PC-3 (cell line): ENCODE data around the gene TMEM126B. TPM values are rescaled to one million over a fixed set of nuclear protein-coding genes. Genes with fewer than 3 reads are reported as not detected.
A peak's percentile ranks its signal among the peaks of the same experiment; 100 is the strongest.

ENCODE experiments used
- ATAC-seq: fragments of 200-7000 bp; cut with Tn5 transposase; 2 replicates; pipeline ENCODE4 v1.9.1; 2020; ENCODE audit warnings: mild to moderate bottlenecking, moderate library complexity
- BruUV-seq: library from RNA; stranded (reverse); fragments of 400-500 nt; replicated peaks from 2 replicates; lab custom pipeline; 2021; lab: Mats Ljungman, UMichigan
- CTCF ChIA-PET: fragments of 300-600 bp; sonication (Branson Sonifier 250); formaldehyde crosslinking; loops from one replicate; lab custom pipeline; 2022; ENCODE audit warnings: antibody characterized with exemption; lab: Charles Lee
- POLR2A ChIA-PET: fragments of 300-600 bp; sonication (Branson Sonifier 250); formaldehyde crosslinking; loops from one replicate; lab custom pipeline; 2022; ENCODE audit warnings: antibody characterized with exemption; ENCODE audit not compliant: unreplicated experiment; lab: Charles Lee
- DNase-seq: peaks from one replicate; pipeline ENCODE4 v3.0.0-alpha.2; 2015
- H2AFZ ChIP-seq: fragments of 300-600 bp; sonication (generic); 2 replicates; pipeline ENCODE4 v1.6.0; 2016; ENCODE audit warnings: antibody characterized with exemption, low read length
- H3F3A ChIP-seq: fragments of 300-600 bp; sonication (generic); one replicate; pipeline ENCODE4 v1.6.0; 2017; ENCODE audit warnings: antibody characterized with exemption, low read length, control low read depth, mild to moderate bottlenecking; ENCODE audit not compliant: unreplicated experiment
- H3K27ac ChIP-seq: fragments of 300-600 bp; sonication (generic); 2 replicates; pipeline ENCODE4 v1.5.1; 2016; ENCODE audit warnings: mild to moderate bottlenecking, low read length
- H3K27me3 ChIP-seq: fragments of 300-600 bp; sonication (generic); 2 replicates; pipeline ENCODE4 v1.6.1; 2016; ENCODE audit warnings: low read length, mixed read lengths
- H3K36me3 ChIP-seq: fragments of 300-600 bp; sonication (generic); 2 replicates; pipeline ENCODE4 v1.6.1; 2016; ENCODE audit warnings: low read depth, mixed run types, low read length, mixed read lengths
- H3K4me1 ChIP-seq: fragments of 300-600 bp; sonication (generic); 2 replicates; pipeline ENCODE4 v1.5.1; 2016; ENCODE audit warnings: low read length; ENCODE audit not compliant: insufficient read depth
- H3K4me2 ChIP-seq: fragments of 300-600 bp; sonication (generic); 2 replicates; pipeline ENCODE4 v1.6.0; 2016; ENCODE audit warnings: low read length
- H3K4me3 ChIP-seq: fragments of 300-600 bp; sonication (generic); 2 replicates; pipeline ENCODE4 v1.5.1; 2016; ENCODE audit warnings: mild to moderate bottlenecking, low read length, mixed read lengths
- H3K79me2 ChIP-seq: fragments of 300-600 bp; sonication (generic); 2 replicates; pipeline ENCODE4 v1.6.1; 2017; ENCODE audit warnings: low read length, mixed read lengths
- H3K9ac ChIP-seq: fragments of 300-600 bp; sonication (generic); 2 replicates; pipeline ENCODE4 v1.6.0; 2016; ENCODE audit warnings: mild to moderate bottlenecking, low read length
- H3K9me2 ChIP-seq: fragments of 300-600 bp; sonication (generic); replicated peaks from 2 replicates; pipeline ENCODE4 v1.6.1; 2016; ENCODE audit warnings: mixed run types, low read length, mixed read lengths
- H3K9me3 ChIP-seq: fragments of 300-600 bp; sonication (generic); 2 replicates; pipeline ENCODE4 v1.6.1; 2016; ENCODE audit warnings: low read length, mixed read lengths
- H4K20me1 ChIP-seq: fragments of 300-600 bp; sonication (generic); 2 replicates; pipeline ENCODE4 v1.6.1; 2016; ENCODE audit warnings: low read length, mixed read lengths
- EZH2 ChIP-seq: fragments of 300-600 bp; sonication (generic); IDR thresholded peaks from one replicate; pipeline ENCODE4 v1.6.1; 2017; ENCODE audit warnings: antibody characterized with exemption, mild to moderate bottlenecking, low read length; ENCODE audit not compliant: unreplicated experiment
- EZH2phosphoT487 ChIP-seq: fragments of 300-600 bp; sonication (generic); IDR thresholded peaks from 2 replicates; pipeline ENCODE4 v1.6.1; 2018; ENCODE audit warnings: mild to moderate bottlenecking, antibody characterized with exemption, low read length, borderline replicate concordance
- intact Hi-C: fragments of 100-400 bp; cut with micrococcal nuclease; formaldehyde crosslinking; loops from 2 replicates; pipeline ENCODE4 v1.9.0; 2023
- total RNA-seq: library from RNA; depleted of rRNA; stranded (reverse); fragments of >200 nt; gene quantifications from 2 replicates; pipeline ENCODE4 v1.2.3, GENCODE V29; 2014
- TF ChIP-seq, protein P1 (sequence below): fragments of 300-600 bp; sonication (generic); conservative IDR thresholded peaks from 2 replicates; pipeline ENCODE4 v1.5.1; 2017; ENCODE audit warnings: antibody characterized with exemption, low read depth, mild to moderate bottlenecking, low read length

The TMEM126B gene
- total RNA-seq, 1 experiment from 2014 or later = 79.5 TPM

- POLR2A ChIA-PET = no interaction called here
- H3K9ac ChIP-seq = no peak overlapping the region
- H3K27me3 ChIP-seq = no peaks in the 10 kb centered on the region
- no peaks in the 10 kb centered on the region for H3K9me3 ChIP-seq
- no peaks in the 10 kb centered on the region for H3F3A ChIP-seq
- CTCF ChIA-PET = interaction anchor here (1.3 kb wide), 1 partner anchor 1031 kb away, joined by 5 read pairs; no protein-coding TSS in a partner anchor
- TF ChIP-seq EZH2 (no peak), EZH2phosphoT487 (no peak)
- TF ChIP-seq, protein P1, sequence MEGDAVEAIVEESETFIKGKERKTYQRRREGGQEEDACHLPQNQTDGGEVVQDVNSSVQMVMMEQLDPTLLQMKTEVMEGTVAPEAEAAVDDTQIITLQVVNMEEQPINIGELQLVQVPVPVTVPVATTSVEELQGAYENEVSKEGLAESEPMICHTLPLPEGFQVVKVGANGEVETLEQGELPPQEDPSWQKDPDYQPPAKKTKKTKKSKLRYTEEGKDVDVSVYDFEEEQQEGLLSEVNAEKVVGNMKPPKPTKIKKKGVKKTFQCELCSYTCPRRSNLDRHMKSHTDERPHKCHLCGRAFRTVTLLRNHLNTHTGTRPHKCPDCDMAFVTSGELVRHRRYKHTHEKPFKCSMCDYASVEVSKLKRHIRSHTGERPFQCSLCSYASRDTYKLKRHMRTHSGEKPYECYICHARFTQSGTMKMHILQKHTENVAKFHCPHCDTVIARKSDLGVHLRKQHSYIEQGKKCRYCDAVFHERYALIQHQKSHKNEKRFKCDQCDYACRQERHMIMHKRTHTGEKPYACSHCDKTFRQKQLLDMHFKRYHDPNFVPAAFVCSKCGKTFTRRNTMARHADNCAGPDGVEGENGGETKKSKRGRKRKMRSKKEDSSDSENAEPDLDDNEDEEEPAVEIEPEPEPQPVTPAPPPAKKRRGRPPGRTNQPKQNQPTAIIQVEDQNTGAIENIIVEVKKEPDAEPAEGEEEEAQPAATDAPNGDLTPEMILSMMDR = no peak
- H3K27ac ChIP-seq = no peak overlapping the region
- H3K4me2 ChIP-seq = no peak overlapping the region
- ATAC-seq (no peak), DNase-seq (no peak)
- no peaks in the 10 kb centered on the region for H3K79me2 ChIP-seq
- no peaks in the 10 kb centered on the region for H4K20me1 ChIP-seq
- no peak overlapping the region for H3K4me3 ChIP-seq
- BruUV-seq = no TSS peak
- H3K36me3 ChIP-seq = no peaks in the 10 kb centered on the region
- no peak overlapping the region for H2AFZ ChIP-seq
- H3K4me1 ChIP-seq = no peaks in the 10 kb centered on the region
- intact Hi-C loops = no loop called here
- H3K9me2 ChIP-seq = no peaks in the 10 kb centered on the region
These were observed 39.0 kb upstream of the TMEM126B start for GRCh38 chr11:85589373-85589772.

GRCh38 chr11:85590848-85591483 lies 37.4 kb upstream of the TMEM126B start:
- H3K4me2 ChIP-seq = no peak overlapping the region
- H3K27me3 ChIP-seq = no peaks in the 10 kb centered on the region
- H3K9me3 ChIP-seq = no peaks in the 10 kb centered on the region
- no peak overlapping the region for H3K27ac ChIP-seq
- H3K4me1 ChIP-seq = no peaks in the 10 kb centered on the region
- DNase-seq = peak; percentile 82
- no TSS peak for BruUV-seq
- no peaks in the 10 kb centered on the region for H4K20me1 ChIP-seq
- no peaks in the 10 kb centered on the region for H3K9me2 ChIP-seq
- H3F3A ChIP-seq = no peaks in the 10 kb centered on the region
- intact Hi-C loops = loop anchor here (1.0 to 10.0 kb wide), 6 partner anchors 234 to 1754 kb away; no protein-coding TSS in a partner anchor
- H3K9ac ChIP-seq = no peak overlapping the region
- no peaks in the 10 kb centered on the region for H3K36me3 ChIP-seq
- peak; percentile 95 for ATAC-seq
- H3K4me3 ChIP-seq = no peak overlapping the region
- H2AFZ ChIP-seq = no peak overlapping the region
- no peak for TF ChIP-seq EZH2phosphoT487
- TF ChIP-seq, protein P1 = peak; percentile 77
- no peaks in the 10 kb centered on the region for H3K79me2 ChIP-seq
- ChIA-PET CTCF (interaction anchor here (0.6 to 1.3 kb wide), 4 partner anchors 743 to 1033 kb away, joined by 5 to 7 read pairs (median 5); no protein-coding TSS in a partner anchor), POLR2A (no interaction called here)

DNA sequence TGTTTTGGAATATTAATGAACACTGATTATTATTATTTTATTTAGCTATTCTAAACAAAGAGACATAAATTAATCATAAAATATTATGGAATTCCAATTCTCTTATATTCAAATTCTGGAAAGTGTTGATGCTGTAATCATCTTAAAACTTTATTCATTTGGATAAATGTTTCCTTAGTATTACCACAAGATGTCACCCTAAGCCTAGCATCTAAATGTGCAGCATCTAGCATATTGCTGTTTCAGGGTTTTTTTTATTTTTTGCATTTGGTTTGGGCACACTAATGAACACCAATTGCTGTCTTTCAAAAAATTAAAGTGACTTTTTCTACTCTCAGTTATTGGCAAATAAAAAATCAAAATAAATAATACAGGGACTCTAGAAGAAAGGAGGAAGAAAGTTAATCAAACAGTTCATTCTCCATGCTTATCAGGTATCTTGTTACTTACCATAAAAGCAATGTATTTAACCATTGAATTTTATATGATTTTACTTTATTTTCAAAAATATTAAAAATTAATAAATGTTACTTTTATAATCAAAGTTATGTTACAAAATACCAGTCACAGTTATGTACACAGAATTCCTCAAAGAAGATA lies 33.0 kb upstream of the TMEM126B start:
- Histone ChIP-seq H3K9ac (no peak overlapping the region), H3K79me2 (no peaks in the 10 kb centered on the region), H3K9me2 (no peaks in the 10 kb centered on the region), H3F3A (no peaks in the 10 kb centered on the region), H3K4me2 (no peak overlapping the region), H3K4me1 (no peaks in the 10 kb centered on the region), H3K4me3 (no peak overlapping the region), H3K9me3 (no peaks in the 10 kb centered on the region), H3K36me3 (no peaks in the 10 kb centered on the region), H3K27me3 (no peaks in the 10 kb centered on the region), H3K27ac (no peak overlapping the region), H2AFZ (no peak overlapping the region), H4K20me1 (no peaks in the 10 kb centered on the region)
- CTCF ChIA-PET = no interaction called here
- no peak for TF ChIP-seq EZH2phosphoT487
- no peak for TF ChIP-seq EZH2
- TF ChIP-seq, protein P1 = peak; percentile 89
- no TSS peak for BruUV-seq
- POLR2A ChIA-PET = no interaction called here
- DNase-seq = peak; percentile 74
- ATAC-seq = peak; percentile 58
- intact Hi-C loops = loop anchor here (1.0 to 10.0 kb wide), 7 partner anchors 31 to 1325 kb away; partner anchors contain the start of gene DLG2
